ENCODE data around the gene WDR18. TPM values are rescaled to one million over a fixed set of nuclear protein-coding genes. Genes with fewer than 3 reads are reported as not detected.

WDR18 gene
- total and polyA plus RNA-seq, 4 experiments from 2014 or later: 44.3 to 79.7 (median 57.1) TPM

DNA sequence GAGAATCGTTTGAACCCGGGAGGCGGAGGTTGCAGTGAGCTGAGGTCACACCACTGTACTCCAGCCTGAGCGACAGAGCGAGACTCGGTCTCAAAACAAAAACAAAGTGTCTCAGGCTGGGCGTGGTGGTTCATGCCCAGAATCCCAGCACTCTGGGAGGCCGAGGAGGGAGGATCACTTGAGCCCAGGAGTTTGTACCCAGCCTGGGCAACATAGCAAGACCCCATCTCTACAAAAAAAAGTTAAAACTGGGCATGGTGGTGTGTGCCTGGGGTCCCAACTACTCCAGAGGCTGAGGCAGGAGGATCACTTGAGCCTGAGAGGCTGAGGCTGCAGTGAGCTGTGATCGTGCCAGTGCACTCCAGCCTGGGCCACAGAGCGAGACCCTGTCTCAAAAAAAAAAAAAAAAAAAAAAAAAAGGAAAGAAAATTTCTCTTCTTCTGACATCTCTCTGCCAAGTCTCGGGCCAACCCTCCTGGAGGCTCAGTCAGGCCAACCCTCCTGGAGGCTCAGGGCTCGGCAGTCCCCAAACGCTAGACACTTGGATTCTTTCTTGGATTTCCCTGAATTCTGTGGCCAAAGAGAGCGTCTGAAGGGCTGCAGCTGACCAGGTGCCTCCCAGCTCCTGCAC lies 32.0 kb upstream of the WDR18 start:
- peaks cover 15% of the 10 kb centered on the region for H3K4me1 ChIP-seq (ENCODE audit: insufficient read depth, low read length)
- POLR2A ChIA-PET (ENCODE audit: partially characterized antibody): interaction anchor here (1.6 kb wide), 1 partner anchor 19 kb away, joined by 3 read pairs; no protein-coding TSS in a partner anchor

GRCh38 chr19:952680-953444 lies 31.3 kb upstream of the WDR18 start:
- peak in 1 of 5 donors; percentile 34 for DNase-seq
- H3K4me1 ChIP-seq (ENCODE audit: insufficient read depth, low read length): peaks cover 15% of the 10 kb centered on the region
- POLR2A ChIA-PET (ENCODE audit: partially characterized antibody): interaction anchor here (1.6 kb wide), 1 partner anchor 20 kb away, joined by 3 read pairs; no protein-coding TSS in a partner anchor
- peak overlapping the region; percentile 9 for H3K27ac ChIP-seq (ENCODE audit: low read depth, low read length)
- H3K36me3 ChIP-seq (ENCODE audit: insufficient read depth, low read length): no peaks in the 10 kb centered on the region
- CTCF ChIA-PET (ENCODE audit: partially characterized antibody): no interaction called here
- no peaks in the 10 kb centered on the region for H3K27me3 ChIP-seq (ENCODE audit: insufficient read depth, low read length)
- peak overlapping the region in 1 of 2 donors; percentile 43 for H3K4me3 ChIP-seq (ENCODE audit: low read length in 2 of 2)
- Mint-ChIP-seq H3K27me3 (no peaks in the 10 kb centered on the region), H3K9me3 (no peaks in the 10 kb centered on the region), H3K27ac (peak overlapping the region in 5 of 7 donors; percentile 22 to 64 (median 50)), H3K4me3 (peak overlapping the region in 7 of 8 donors; percentile 20 to 69 (median 65)), H3K4me1 (peaks cover 0 to 10% (median 3%) of the 10 kb centered on the region in 4 donors), H3K36me3 (no peaks in the 10 kb centered on the region)
- no peaks in the 10 kb centered on the region for H3K9me3 ChIP-seq (ENCODE audit: control insufficient read depth in 1 of 2, low read length in 2 of 2)
- intact Hi-C loops (cut with micrococcal nuclease): no loop called here

More for the DNA sequence above, 32.0 kb upstream of the WDR18 start:
- Mint-ChIP-seq H3K27ac (peak overlapping the region in 1 of 7 donors; percentile 78), H3K4me3 (peak overlapping the region in 4 of 8 donors; percentile 6 to 20 (median 12)), H3K4me1 (peaks cover 0 to 10% (median 3%) of the 10 kb centered on the region in 4 donors), H3K36me3 (no peaks in the 10 kb centered on the region), H3K9me3 (no peaks in the 10 kb centered on the region), H3K27me3 (no peaks in the 10 kb centered on the region)
- H3K4me3 ChIP-seq (ENCODE audit: low read length in 2 of 2): no peak overlapping the region
- no peak overlapping the region for H3K27ac ChIP-seq (ENCODE audit: low read depth, low read length)
- CTCF ChIA-PET (ENCODE audit: partially characterized antibody): no interaction called here
- intact Hi-C loops (cut with micrococcal nuclease): no loop called here
- no peaks in the 10 kb centered on the region for H3K27me3 ChIP-seq (ENCODE audit: insufficient read depth, low read length)
- H3K9me3 ChIP-seq (ENCODE audit: control insufficient read depth in 1 of 2, low read length in 2 of 2): no peaks in the 10 kb centered on the region
- H3K36me3 ChIP-seq (ENCODE audit: insufficient read depth, low read length): no peaks in the 10 kb centered on the region
- peak in 1 of 5 donors; percentile 17 for DNase-seq

DNA sequence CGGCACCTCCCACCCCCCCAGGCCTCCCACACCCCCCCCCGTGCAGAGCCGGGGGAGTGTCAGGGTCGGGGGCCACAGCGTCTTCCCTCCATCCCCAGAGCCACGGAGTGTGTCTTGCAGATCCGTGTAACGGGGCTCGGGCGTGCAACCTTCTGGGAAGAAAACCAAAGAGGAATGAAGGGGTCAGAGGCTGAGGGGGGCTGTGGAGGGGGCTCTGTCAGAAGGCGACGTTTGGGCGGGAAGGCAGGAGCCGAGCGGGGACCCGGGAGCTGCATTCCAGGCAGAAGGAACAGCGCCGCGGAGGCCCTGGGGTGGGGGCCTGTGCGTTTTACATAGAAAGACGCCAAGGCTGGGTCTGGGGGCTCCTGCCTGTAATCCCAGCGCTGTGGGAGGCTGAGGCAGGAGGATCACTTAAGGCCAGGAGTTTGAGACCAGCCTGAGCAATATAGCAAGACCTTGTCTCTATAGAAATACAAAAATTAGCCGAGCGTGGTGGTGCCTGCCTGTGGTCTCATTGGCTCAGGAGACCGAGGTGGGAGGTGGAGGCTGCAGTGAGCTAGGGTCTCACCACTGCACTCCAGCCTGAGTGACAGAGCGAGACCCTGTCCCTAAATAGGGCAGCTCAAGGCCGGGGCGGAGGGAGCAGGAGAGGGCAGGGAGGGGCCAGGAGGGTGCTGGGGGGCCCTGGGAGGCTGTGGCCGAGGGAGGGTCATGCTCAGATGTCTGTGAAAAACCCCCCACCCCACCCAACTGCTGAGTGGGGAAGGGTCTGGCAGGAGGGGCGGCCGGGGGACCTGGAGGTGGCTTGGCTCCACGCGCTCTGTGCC lies 30.5 kb upstream of the WDR18 start:
- H3K27ac ChIP-seq (ENCODE audit: low read depth, low read length): no peak overlapping the region
- Mint-ChIP-seq H3K27ac (peak overlapping the region in 1 of 7 donors; percentile 69), H3K4me1 (peaks cover 0 to 10% (median 3%) of the 10 kb centered on the region in 4 donors), H3K4me3 (peak overlapping the region in 6 of 8 donors; percentile 29 to 67 (median 42)), H3K36me3 (no peaks in the 10 kb centered on the region), H3K27me3 (no peaks in the 10 kb centered on the region), H3K9me3 (no peaks in the 10 kb centered on the region)
- no peaks in the 10 kb centered on the region for H3K27me3 ChIP-seq (ENCODE audit: insufficient read depth, low read length)
- CTCF ChIA-PET (ENCODE audit: partially characterized antibody): no interaction called here
- intact Hi-C loops (cut with micrococcal nuclease): no loop called here
- POLR2A ChIA-PET (ENCODE audit: partially characterized antibody): interaction anchor here (1.6 kb wide), 1 partner anchor 21 kb away, joined by 3 read pairs; no protein-coding TSS in a partner anchor
- no peaks in the 10 kb centered on the region for H3K9me3 ChIP-seq (ENCODE audit: control insufficient read depth in 1 of 2, low read length in 2 of 2)
- H3K36me3 ChIP-seq (ENCODE audit: insufficient read depth, low read length): no peaks in the 10 kb centered on the region
- no peak overlapping the region for H3K4me3 ChIP-seq (ENCODE audit: low read length in 2 of 2)
- DNase-seq: peak in 1 of 5 donors; percentile 30
- H3K4me1 ChIP-seq (ENCODE audit: insufficient read depth, low read length): peaks cover 15% of the 10 kb centered on the region

DNA sequence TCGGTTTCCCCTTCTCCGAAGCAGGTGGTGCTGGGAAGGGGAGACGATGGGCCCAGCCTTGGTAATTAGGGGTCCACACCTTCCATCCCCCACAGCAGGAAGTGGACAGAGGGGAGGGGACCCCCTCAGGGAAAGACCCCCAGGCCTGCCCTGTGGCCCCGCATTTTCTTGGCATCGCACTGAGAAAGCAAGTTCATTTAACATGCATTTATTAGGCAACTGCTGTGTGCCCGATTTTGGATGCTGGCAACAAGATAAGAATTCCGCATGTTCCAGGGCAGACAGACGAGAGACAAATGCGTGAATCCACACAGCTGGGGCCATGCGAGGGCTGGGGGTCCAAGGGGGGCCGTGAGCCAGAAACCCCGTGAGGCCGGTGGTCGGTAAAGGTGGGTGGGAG lies 29.9 kb upstream of the WDR18 start:
- Histone ChIP-seq H3K9me3 (ENCODE audit: control insufficient read depth in 1 of 2, low read length in 2 of 2) (no peaks in the 10 kb centered on the region), H3K36me3 (ENCODE audit: insufficient read depth, low read length) (no peaks in the 10 kb centered on the region), H3K4me3 (ENCODE audit: low read length in 2 of 2) (no peak overlapping the region), H3K27ac (ENCODE audit: low read depth, low read length) (no peak overlapping the region), H3K4me1 (ENCODE audit: insufficient read depth, low read length) (peaks cover 15% of the 10 kb centered on the region), H3K27me3 (ENCODE audit: insufficient read depth, low read length) (no peaks in the 10 kb centered on the region)
- H3K9me3 Mint-ChIP-seq: no peaks in the 10 kb centered on the region
- ChIA-PET POLR2A (ENCODE audit: partially characterized antibody) (no interaction called here), CTCF (ENCODE audit: partially characterized antibody) (no interaction called here)
- intact Hi-C loops (cut with micrococcal nuclease): no loop called here
- peaks cover 0 to 10% (median 3%) of the 10 kb centered on the region in 4 donors for H3K4me1 Mint-ChIP-seq
- H3K36me3 Mint-ChIP-seq: no peaks in the 10 kb centered on the region
- H3K4me3 Mint-ChIP-seq: no peak overlapping the region
- H3K27me3 Mint-ChIP-seq: no peaks in the 10 kb centered on the region
- H3K27ac Mint-ChIP-seq: no peak overlapping the region
- DNase-seq: peak in 1 of 5 donors; percentile 37

DNA sequence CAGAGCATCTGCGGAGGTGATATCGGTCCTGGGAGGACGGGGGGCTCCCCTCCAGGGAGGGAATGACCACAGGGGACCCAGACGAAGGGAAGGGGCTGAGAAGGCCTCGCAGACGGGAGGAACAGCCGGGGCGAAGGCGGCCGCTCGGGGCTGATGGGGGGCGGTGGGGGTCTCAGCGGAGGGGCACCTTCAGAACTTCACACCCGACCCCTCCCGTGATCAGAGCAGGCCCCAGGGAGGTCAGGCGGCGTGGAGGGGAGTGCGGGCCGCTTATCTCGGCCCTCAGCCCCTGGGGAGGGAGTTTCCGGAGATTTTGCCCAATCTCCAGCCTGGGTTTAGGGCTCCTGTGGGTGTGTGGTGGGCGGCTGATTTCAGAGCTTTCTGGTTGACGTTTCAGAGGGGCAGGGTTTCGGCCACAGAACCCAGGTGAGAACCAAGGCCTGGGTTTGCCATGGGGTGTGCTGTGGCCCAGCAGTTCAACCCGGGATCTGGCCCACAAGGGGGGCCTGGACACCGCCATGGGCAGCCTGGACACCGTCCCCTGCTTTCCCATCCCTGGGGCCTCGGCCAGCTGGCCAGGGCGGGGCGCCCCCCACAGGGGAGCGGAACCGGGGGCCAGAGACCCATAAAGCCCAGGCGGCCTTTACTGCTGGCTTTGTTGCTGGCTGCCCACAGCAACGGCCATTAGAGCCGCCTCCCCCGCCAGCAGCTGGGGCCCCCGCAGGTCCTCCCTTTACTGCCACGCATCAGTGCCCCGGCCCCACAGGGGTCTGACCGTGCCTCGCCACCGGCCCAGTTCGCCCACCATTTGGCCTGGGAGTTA lies 29.3 kb upstream of the WDR18 start:
- no peaks in the 10 kb centered on the region for H3K27me3 Mint-ChIP-seq
- no peaks in the 10 kb centered on the region for H3K36me3 Mint-ChIP-seq
- H3K4me3 Mint-ChIP-seq: no peak overlapping the region
- no peak overlapping the region for H3K27ac Mint-ChIP-seq
- intact Hi-C loops (cut with micrococcal nuclease): no loop called here
- ChIA-PET POLR2A (ENCODE audit: partially characterized antibody) (no interaction called here), CTCF (ENCODE audit: partially characterized antibody) (no interaction called here)
- H3K27ac ChIP-seq (ENCODE audit: low read depth, low read length): no peak overlapping the region
- H3K27me3 ChIP-seq (ENCODE audit: insufficient read depth, low read length): no peaks in the 10 kb centered on the region
- no peak overlapping the region for H3K4me3 ChIP-seq (ENCODE audit: low read length in 2 of 2)
- H3K9me3 ChIP-seq (ENCODE audit: control insufficient read depth in 1 of 2, low read length in 2 of 2): no peaks in the 10 kb centered on the region
- H3K4me1 ChIP-seq (ENCODE audit: insufficient read depth, low read length): peaks cover 15% of the 10 kb centered on the region
- no peaks in the 10 kb centered on the region for H3K9me3 Mint-ChIP-seq
- H3K36me3 ChIP-seq (ENCODE audit: insufficient read depth, low read length): no peaks in the 10 kb centered on the region
- DNase-seq: peak in 1 of 5 donors; percentile 5
- peaks cover 0 to 10% (median 3%) of the 10 kb centered on the region in 4 donors for H3K4me1 Mint-ChIP-seq

DNA sequence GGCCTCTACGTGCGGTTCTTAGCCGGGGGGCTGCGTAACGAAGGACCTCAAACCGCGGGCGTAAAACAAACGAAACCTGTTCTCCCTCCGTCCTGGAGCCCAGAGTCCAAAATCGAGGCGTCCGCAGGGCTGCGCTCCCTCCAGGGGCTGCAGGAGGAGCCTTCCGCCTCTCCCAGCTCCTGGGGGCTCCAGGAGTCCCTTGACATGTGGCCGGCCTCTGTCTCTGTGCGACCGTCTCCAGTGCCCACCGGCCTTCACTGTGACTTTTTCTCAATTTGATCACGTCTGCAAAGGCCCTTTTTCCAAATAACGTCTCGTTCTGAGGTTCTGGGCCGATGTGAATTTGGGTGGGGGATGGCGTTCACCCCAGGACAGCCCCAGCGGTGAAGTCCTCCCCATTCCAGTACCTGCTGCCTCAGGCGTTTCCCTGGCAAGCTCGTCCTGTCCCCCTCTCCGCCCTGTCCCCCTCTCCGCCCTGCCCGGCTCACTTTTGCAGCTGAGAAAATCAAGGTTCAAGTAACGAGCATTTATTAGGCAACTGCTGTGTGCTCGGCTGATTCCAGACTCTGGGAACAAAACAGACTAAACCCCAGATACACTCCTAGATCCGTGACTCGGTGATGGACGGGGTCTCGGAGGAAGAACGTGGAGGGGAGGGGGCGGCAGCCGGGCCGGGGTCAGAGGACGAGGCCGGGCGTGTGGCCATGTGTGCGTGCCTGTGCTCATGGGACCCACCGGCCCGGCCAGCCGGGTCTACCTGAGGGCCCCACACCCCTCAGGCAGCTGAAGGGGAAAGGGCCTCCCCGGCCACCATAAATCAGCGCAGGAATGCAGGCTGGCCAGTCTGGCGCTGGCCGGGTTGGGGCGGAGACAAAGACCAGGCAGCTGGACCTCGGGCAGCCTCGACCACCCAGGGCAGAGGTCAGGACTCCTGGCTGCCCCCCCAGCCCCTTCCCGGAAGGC lies 28.1 kb upstream of the WDR18 start:
- Mint-ChIP-seq H3K9me3 (no peaks in the 10 kb centered on the region), H3K36me3 (no peaks in the 10 kb centered on the region), H3K27ac (no peak overlapping the region), H3K4me1 (peaks cover 0 to 10% (median under 1%) of the 10 kb centered on the region in 4 donors), H3K4me3 (no peak overlapping the region), H3K27me3 (no peaks in the 10 kb centered on the region)
- POLR2A ChIA-PET (ENCODE audit: partially characterized antibody): no interaction called here
- Histone ChIP-seq H3K4me3 (ENCODE audit: low read length in 2 of 2) (no peak overlapping the region), H3K36me3 (ENCODE audit: insufficient read depth, low read length) (no peaks in the 10 kb centered on the region), H3K27me3 (ENCODE audit: insufficient read depth, low read length) (no peaks in the 10 kb centered on the region), H3K4me1 (ENCODE audit: insufficient read depth, low read length) (peaks cover 15% of the 10 kb centered on the region), H3K9me3 (ENCODE audit: control insufficient read depth in 1 of 2, low read length in 2 of 2) (no peaks in the 10 kb centered on the region), H3K27ac (ENCODE audit: low read depth, low read length) (no peak overlapping the region)
- CTCF ChIA-PET (ENCODE audit: partially characterized antibody): interaction anchor here (0.5 kb wide), 1 partner anchor 344 kb away, joined by 3 read pairs; no protein-coding TSS in a partner anchor
- intact Hi-C loops (cut with micrococcal nuclease): no loop called here
- peak in 1 of 5 donors; percentile 9 for DNase-seq

Measured in CD4-positive, alpha-beta memory T cell (primary cell).